ENCODE results near the gene CDKN2B-AS1. TPM values are rescaled to one million over a fixed set of nuclear protein-coding genes. Genes with fewer than 3 reads are reported as not detected.

CDKN2B-AS1 gene
- total RNA-seq, 1 donor, result 2.1 TPM

- Histone ChIP-seq H3K9me3 (ENCODE audit: low read depth, low read length) (no peaks in the 10 kb centered on the region), H3K4me1 (ENCODE audit: insufficient read depth, low read length) (peaks cover 23% of the 10 kb centered on the region), H3K4me3 (ENCODE audit: low read length) (no peak overlapping the region), H3K27me3 (ENCODE audit: insufficient read depth, low read length) (peaks cover 9% of the 10 kb centered on the region)
Measured at GRCh38 chr9:22039258-22039657, 44.7 kb downstream of the CDKN2B-AS1 start.

GRCh38 chr9:22040760-22041159, 46.2 kb downstream of the CDKN2B-AS1 start:
- peaks cover 12% of the 10 kb centered on the region for H3K27me3 ChIP-seq (ENCODE audit: insufficient read depth, low read length)
- peaks cover 15% of the 10 kb centered on the region for H3K4me1 ChIP-seq (ENCODE audit: insufficient read depth, low read length)
- H3K4me3 ChIP-seq (ENCODE audit: low read length), result no peak overlapping the region
- no peaks in the 10 kb centered on the region for H3K9me3 ChIP-seq (ENCODE audit: low read depth, low read length)

GRCh38 chr9:22041344-22041743, 46.8 kb downstream of the CDKN2B-AS1 start:
- no peak overlapping the region for H3K4me3 ChIP-seq (ENCODE audit: low read length)
- peaks cover 13% of the 10 kb centered on the region for H3K4me1 ChIP-seq (ENCODE audit: insufficient read depth, low read length)
- H3K9me3 ChIP-seq (ENCODE audit: low read depth, low read length), result no peaks in the 10 kb centered on the region
- H3K27me3 ChIP-seq (ENCODE audit: insufficient read depth, low read length), result peaks cover 12% of the 10 kb centered on the region

- Histone ChIP-seq H3K4me3 (ENCODE audit: low read length) (no peak overlapping the region), H3K4me1 (ENCODE audit: insufficient read depth, low read length) (peaks cover 12% of the 10 kb centered on the region), H3K9me3 (ENCODE audit: low read depth, low read length) (no peaks in the 10 kb centered on the region), H3K27me3 (ENCODE audit: insufficient read depth, low read length) (peaks cover 12% of the 10 kb centered on the region)
Measured at GRCh38 chr9:22041775-22042174, 47.2 kb downstream of the CDKN2B-AS1 start.

- Histone ChIP-seq H3K27me3 (ENCODE audit: insufficient read depth, low read length) (peaks cover 12% of the 10 kb centered on the region), H3K4me3 (ENCODE audit: low read length) (no peak overlapping the region), H3K9me3 (ENCODE audit: low read depth, low read length) (no peaks in the 10 kb centered on the region), H3K4me1 (ENCODE audit: insufficient read depth, low read length) (peaks cover 4% of the 10 kb centered on the region)
Measured at GRCh38 chr9:22043928-22044327, 49.3 kb downstream of the CDKN2B-AS1 start.

GRCh38 chr9:22044583-22044982, 50.0 kb downstream of the CDKN2B-AS1 start:
- Histone ChIP-seq H3K27me3 (ENCODE audit: insufficient read depth, low read length) (peaks cover 12% of the 10 kb centered on the region), H3K9me3 (ENCODE audit: low read depth, low read length) (no peaks in the 10 kb centered on the region), H3K4me3 (ENCODE audit: low read length) (no peak overlapping the region), H3K4me1 (ENCODE audit: insufficient read depth, low read length) (no peaks in the 10 kb centered on the region)

GRCh38 chr9:22045423-22045822, 50.8 kb downstream of the CDKN2B-AS1 start:
- H3K4me3 ChIP-seq (ENCODE audit: low read length), result no peak overlapping the region
- no peaks in the 10 kb centered on the region for H3K9me3 ChIP-seq (ENCODE audit: low read depth, low read length)
- H3K4me1 ChIP-seq (ENCODE audit: insufficient read depth, low read length), result peaks cover 2% of the 10 kb centered on the region
- peaks cover 12% of the 10 kb centered on the region for H3K27me3 ChIP-seq (ENCODE audit: insufficient read depth, low read length)

GRCh38 chr9:22046243-22046885, 51.8 kb downstream of the CDKN2B-AS1 start:
- no peaks in the 10 kb centered on the region for H3K9me3 ChIP-seq (ENCODE audit: low read depth, low read length)
- H3K4me3 ChIP-seq (ENCODE audit: low read length), result no peak overlapping the region
- H3K27me3 ChIP-seq (ENCODE audit: insufficient read depth, low read length), result peaks cover 11% of the 10 kb centered on the region
- peaks cover 10% of the 10 kb centered on the region for H3K4me1 ChIP-seq (ENCODE audit: insufficient read depth, low read length)

GRCh38 chr9:22047596-22047995, 53.0 kb downstream of the CDKN2B-AS1 start:
- H3K27me3 ChIP-seq (ENCODE audit: insufficient read depth, low read length), result peaks cover 10% of the 10 kb centered on the region
- no peak overlapping the region for H3K4me3 ChIP-seq (ENCODE audit: low read length)
- no peaks in the 10 kb centered on the region for H3K9me3 ChIP-seq (ENCODE audit: low read depth, low read length)
- H3K4me1 ChIP-seq (ENCODE audit: insufficient read depth, low read length), result peaks cover 10% of the 10 kb centered on the region

GRCh38 chr9:22049411-22049810, 54.8 kb downstream of the CDKN2B-AS1 start:
- H3K4me1 ChIP-seq (ENCODE audit: insufficient read depth, low read length), result peaks cover 10% of the 10 kb centered on the region
- no peaks in the 10 kb centered on the region for H3K9me3 ChIP-seq (ENCODE audit: low read depth, low read length)
- H3K4me3 ChIP-seq (ENCODE audit: low read length), result no peak overlapping the region
- H3K27me3 ChIP-seq (ENCODE audit: insufficient read depth, low read length), result peaks cover 4% of the 10 kb centered on the region

GRCh38 chr9:22050924-22051323, 56.3 kb downstream of the CDKN2B-AS1 start:
- H3K4me1 ChIP-seq (ENCODE audit: insufficient read depth, low read length), result peaks cover 10% of the 10 kb centered on the region
- H3K9me3 ChIP-seq (ENCODE audit: low read depth, low read length), result no peaks in the 10 kb centered on the region
- H3K27me3 ChIP-seq (ENCODE audit: insufficient read depth, low read length), result no peaks in the 10 kb centered on the region
- H3K4me3 ChIP-seq (ENCODE audit: low read length), result no peak overlapping the region

GRCh38 chr9:22052376-22052945, 57.9 kb downstream of the CDKN2B-AS1 start:
- no peak overlapping the region for H3K4me3 ChIP-seq (ENCODE audit: low read length)
- H3K9me3 ChIP-seq (ENCODE audit: low read depth, low read length), result no peaks in the 10 kb centered on the region

GRCh38 chr9:22053178-22053577, 58.6 kb downstream of the CDKN2B-AS1 start:
- Histone ChIP-seq H3K9me3 (ENCODE audit: low read depth, low read length) (no peaks in the 10 kb centered on the region), H3K4me1 (ENCODE audit: insufficient read depth, low read length) (peaks cover 10% of the 10 kb centered on the region), H3K27me3 (ENCODE audit: insufficient read depth, low read length) (no peaks in the 10 kb centered on the region), H3K4me3 (ENCODE audit: low read length) (no peak overlapping the region)

More at GRCh38 chr9:22052376-22052945, 57.9 kb downstream of the CDKN2B-AS1 start:
- Histone ChIP-seq H3K4me1 (ENCODE audit: insufficient read depth, low read length) (peaks cover 10% of the 10 kb centered on the region), H3K27me3 (ENCODE audit: insufficient read depth, low read length) (no peaks in the 10 kb centered on the region)

- Histone ChIP-seq H3K9me3 (ENCODE audit: low read depth, low read length) (no peaks in the 10 kb centered on the region), H3K4me3 (ENCODE audit: low read length) (no peak overlapping the region), H3K4me1 (ENCODE audit: insufficient read depth, low read length) (peaks cover 10% of the 10 kb centered on the region), H3K27me3 (ENCODE audit: insufficient read depth, low read length) (no peaks in the 10 kb centered on the region)
Measured at GRCh38 chr9:22054076-22054475, 59.5 kb downstream of the CDKN2B-AS1 start.

GRCh38 chr9:22054529-22054928, 59.9 kb downstream of the CDKN2B-AS1 start:
- Histone ChIP-seq H3K27me3 (ENCODE audit: insufficient read depth, low read length) (no peaks in the 10 kb centered on the region), H3K4me1 (ENCODE audit: insufficient read depth, low read length) (peaks cover 10% of the 10 kb centered on the region), H3K4me3 (ENCODE audit: low read length) (no peak overlapping the region), H3K9me3 (ENCODE audit: low read depth, low read length) (no peaks in the 10 kb centered on the region)

- Histone ChIP-seq H3K9me3 (ENCODE audit: low read depth, low read length) (no peaks in the 10 kb centered on the region), H3K4me1 (ENCODE audit: insufficient read depth, low read length) (peaks cover 10% of the 10 kb centered on the region), H3K27me3 (ENCODE audit: insufficient read depth, low read length) (no peaks in the 10 kb centered on the region), H3K4me3 (ENCODE audit: low read length) (no peak overlapping the region)
Measured at GRCh38 chr9:22055090-22055489, 60.5 kb downstream of the CDKN2B-AS1 start.

All from mononuclear cell (primary cell).